Measurements from ENCODE around the gene CORIN. TPM values are rescaled to one million over a fixed set of nuclear protein-coding genes. Genes with fewer than 3 reads are reported as not detected.

The CORIN gene
- total RNA-seq, 1 experiment from 2014 or later: 3.5 TPM

DNA sequence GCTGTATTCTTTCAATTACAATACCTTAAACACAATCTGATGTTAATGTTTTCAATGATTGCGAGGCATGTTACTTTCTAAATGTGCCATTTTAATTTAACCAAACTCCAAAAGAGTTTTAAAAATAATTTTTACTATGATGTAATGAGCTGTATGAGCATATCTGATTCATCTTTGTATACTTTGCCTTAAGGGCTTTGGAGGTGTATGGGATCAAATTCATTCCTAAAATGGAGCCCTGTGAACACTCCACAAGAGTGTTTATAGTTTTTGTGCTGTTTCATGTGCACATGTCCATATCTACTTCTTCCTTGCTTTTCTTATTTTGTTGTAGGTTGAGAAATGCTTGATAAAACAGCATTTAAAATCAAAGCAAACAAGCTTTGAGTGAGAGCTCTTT, 270.4 kb downstream of the CORIN start:
- H3K9me3 ChIP-seq (ENCODE audit: control insufficient read depth in 1 of 2, insufficient read depth in 1 of 2, low read depth in 1 of 2, low read length in 2 of 2): no peaks in the 10 kb centered on the region
- no peak overlapping the region for H3K27ac ChIP-seq (ENCODE audit: low read depth, low read length)
- no peaks in the 10 kb centered on the region for H4K20me1 ChIP-seq (ENCODE audit: insufficient read depth)
- POLR2A ChIA-PET: no interaction called here
- H2AFZ ChIP-seq (ENCODE audit: low read depth, low read length, poor library complexity, severe bottlenecking): no peak overlapping the region
- H3K4me3 ChIP-seq (replicated peaks in 1 of 2; ENCODE audit: low read depth in 1 of 2, low read length in 2 of 2): no peak overlapping the region
- RAD21 ChIA-PET (ENCODE audit: low non-redundant PET in 1 of 2, low total read pairs in 2 of 2, uncharacterized antibody in 2 of 2, unreplicated experiment in 2 of 2): no interaction called here
- H3K4me1 ChIP-seq (ENCODE audit: control insufficient read depth in 1 of 2, insufficient read depth in 2 of 2, low read length in 2 of 2): peaks cover 18 to 22% of the 10 kb centered on the region in 2 experiments
- no peaks in the 10 kb centered on the region for H3K27me3 ChIP-seq (ENCODE audit: insufficient read depth, low read length)
- no peaks in the 10 kb centered on the region for H3K9me2 ChIP-seq (ENCODE audit: insufficient read depth)
- CTCF ChIA-PET: interaction anchor here (1.4 kb wide), 1 partner anchor 366 kb away, joined by 3 read pairs; no protein-coding TSS in a partner anchor
- H3K79me2 ChIP-seq (ENCODE audit: insufficient read depth, low read length): no peaks in the 10 kb centered on the region
- ATAC-seq (no peak), DNase-seq (ENCODE audit: low read depth, low spot score) (no peak)
- H3K4me2 ChIP-seq (ENCODE audit: low read length): no peak overlapping the region
- no peak overlapping the region for H3K9ac ChIP-seq (ENCODE audit: low read length)
- TF ChIP-seq POLR2AphosphoS5 (IDR thresholded peaks at IDR 0.05; ENCODE audit: low read depth, low read length) (no peak), ELF1 (IDR thresholded peaks at IDR 0.05; ENCODE audit: borderline replicate concordance, low read depth) (no peak), EGR1 (IDR thresholded peaks at IDR 0.05; ENCODE audit: low read depth) (no peak)
- TF ChIP-seq, protein P1, sequence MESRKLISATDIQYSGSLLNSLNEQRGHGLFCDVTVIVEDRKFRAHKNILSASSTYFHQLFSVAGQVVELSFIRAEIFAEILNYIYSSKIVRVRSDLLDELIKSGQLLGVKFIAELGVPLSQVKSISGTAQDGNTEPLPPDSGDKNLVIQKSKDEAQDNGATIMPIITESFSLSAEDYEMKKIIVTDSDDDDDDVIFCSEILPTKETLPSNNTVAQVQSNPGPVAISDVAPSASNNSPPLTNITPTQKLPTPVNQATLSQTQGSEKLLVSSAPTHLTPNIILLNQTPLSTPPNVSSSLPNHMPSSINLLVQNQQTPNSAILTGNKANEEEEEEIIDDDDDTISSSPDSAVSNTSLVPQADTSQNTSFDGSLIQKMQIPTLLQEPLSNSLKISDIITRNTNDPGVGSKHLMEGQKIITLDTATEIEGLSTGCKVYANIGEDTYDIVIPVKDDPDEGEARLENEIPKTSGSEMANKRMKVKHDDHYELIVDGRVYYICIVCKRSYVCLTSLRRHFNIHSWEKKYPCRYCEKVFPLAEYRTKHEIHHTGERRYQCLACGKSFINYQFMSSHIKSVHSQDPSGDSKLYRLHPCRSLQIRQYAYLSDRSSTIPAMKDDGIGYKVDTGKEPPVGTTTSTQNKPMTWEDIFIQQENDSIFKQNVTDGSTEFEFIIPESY (IDR thresholded peaks at IDR 0.05; ENCODE audit: extremely low read depth, insufficient replicate concordance, low read length): no peak
- no TSS peak for BruUV-seq (replicated peaks)
- no peaks in the 10 kb centered on the region for H3K36me3 ChIP-seq (ENCODE audit: control insufficient read depth in 1 of 2, insufficient read depth in 2 of 2, low read length in 2 of 2)
- intact Hi-C loops (cut with micrococcal nuclease): loop anchor here (10.0 kb wide), 1 partner anchor 517 kb away; no protein-coding TSS in a partner anchor

DNA sequence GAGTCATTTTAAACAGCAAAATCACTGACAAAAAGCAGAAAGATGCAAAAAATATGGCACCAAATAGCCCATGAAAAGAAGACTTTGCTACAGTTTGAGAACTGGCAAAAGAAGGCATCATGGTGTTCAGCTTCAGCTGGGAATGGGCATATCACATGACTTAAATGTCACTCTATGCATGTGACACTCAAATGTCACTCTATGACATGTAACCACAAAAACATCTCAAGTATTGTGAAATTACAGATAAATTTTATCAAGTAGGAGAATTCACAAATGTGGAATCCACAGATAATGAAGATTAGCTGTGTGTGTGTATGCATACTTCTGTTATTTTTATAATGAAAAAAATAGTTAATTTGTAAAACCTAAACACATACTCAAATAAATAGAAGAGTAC, 270.9 kb downstream of the CORIN start:
- ChIA-PET CTCF (interaction anchor here (1.4 kb wide), 1 partner anchor 367 kb away, joined by 3 read pairs; no protein-coding TSS in a partner anchor), POLR2A (no interaction called here), RAD21 (ENCODE audit: low non-redundant PET in 1 of 2, low total read pairs in 2 of 2, uncharacterized antibody in 2 of 2, unreplicated experiment in 2 of 2) (no interaction called here)
- Histone ChIP-seq H3K27ac (ENCODE audit: low read depth, low read length) (no peak overlapping the region), H3K36me3 (ENCODE audit: control insufficient read depth in 1 of 2, insufficient read depth in 2 of 2, low read length in 2 of 2) (no peaks in the 10 kb centered on the region), H3K27me3 (ENCODE audit: insufficient read depth, low read length) (no peaks in the 10 kb centered on the region), H3K9ac (ENCODE audit: low read length) (no peak overlapping the region), H3K4me1 (ENCODE audit: control insufficient read depth in 1 of 2, insufficient read depth in 2 of 2, low read length in 2 of 2) (peaks cover 18 to 22% of the 10 kb centered on the region in 2 experiments), H3K9me3 (ENCODE audit: control insufficient read depth in 1 of 2, insufficient read depth in 1 of 2, low read depth in 1 of 2, low read length in 2 of 2) (no peaks in the 10 kb centered on the region), H3K4me3 (replicated peaks in 1 of 2; ENCODE audit: low read depth in 1 of 2, low read length in 2 of 2) (no peak overlapping the region), H2AFZ (ENCODE audit: low read depth, low read length, poor library complexity, severe bottlenecking) (no peak overlapping the region), H4K20me1 (ENCODE audit: insufficient read depth) (no peaks in the 10 kb centered on the region), H3K9me2 (ENCODE audit: insufficient read depth) (no peaks in the 10 kb centered on the region), H3K4me2 (ENCODE audit: low read length) (no peak overlapping the region), H3K79me2 (ENCODE audit: insufficient read depth, low read length) (no peaks in the 10 kb centered on the region)
- ATAC-seq (no peak), DNase-seq (ENCODE audit: low read depth, low spot score) (no peak)
- TF ChIP-seq, protein P1 (IDR thresholded peaks at IDR 0.05; ENCODE audit: extremely low read depth, insufficient replicate concordance, low read length): no peak
- no peak for TF ChIP-seq EZH2 (IDR thresholded peaks at IDR 0.05)
- no peak for TF ChIP-seq FOSL1 (IDR thresholded peaks at IDR 0.05; ENCODE audit: low read depth)
- no peak for TF ChIP-seq CBX3 (IDR thresholded peaks at IDR 0.05; ENCODE audit: low read depth)
- TF ChIP-seq EZH2phosphoT487 (IDR thresholded peaks at IDR 0.05; ENCODE audit: borderline replicate concordance): no peak
- TF ChIP-seq SIN3A (IDR thresholded peaks at IDR 0.05; ENCODE audit: low read depth): no peak
- TF ChIP-seq, protein P2, sequence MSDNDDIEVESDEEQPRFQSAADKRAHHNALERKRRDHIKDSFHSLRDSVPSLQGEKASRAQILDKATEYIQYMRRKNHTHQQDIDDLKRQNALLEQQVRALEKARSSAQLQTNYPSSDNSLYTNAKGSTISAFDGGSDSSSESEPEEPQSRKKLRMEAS (IDR thresholded peaks at IDR 0.05): no peak
- TF ChIP-seq, protein P3, sequence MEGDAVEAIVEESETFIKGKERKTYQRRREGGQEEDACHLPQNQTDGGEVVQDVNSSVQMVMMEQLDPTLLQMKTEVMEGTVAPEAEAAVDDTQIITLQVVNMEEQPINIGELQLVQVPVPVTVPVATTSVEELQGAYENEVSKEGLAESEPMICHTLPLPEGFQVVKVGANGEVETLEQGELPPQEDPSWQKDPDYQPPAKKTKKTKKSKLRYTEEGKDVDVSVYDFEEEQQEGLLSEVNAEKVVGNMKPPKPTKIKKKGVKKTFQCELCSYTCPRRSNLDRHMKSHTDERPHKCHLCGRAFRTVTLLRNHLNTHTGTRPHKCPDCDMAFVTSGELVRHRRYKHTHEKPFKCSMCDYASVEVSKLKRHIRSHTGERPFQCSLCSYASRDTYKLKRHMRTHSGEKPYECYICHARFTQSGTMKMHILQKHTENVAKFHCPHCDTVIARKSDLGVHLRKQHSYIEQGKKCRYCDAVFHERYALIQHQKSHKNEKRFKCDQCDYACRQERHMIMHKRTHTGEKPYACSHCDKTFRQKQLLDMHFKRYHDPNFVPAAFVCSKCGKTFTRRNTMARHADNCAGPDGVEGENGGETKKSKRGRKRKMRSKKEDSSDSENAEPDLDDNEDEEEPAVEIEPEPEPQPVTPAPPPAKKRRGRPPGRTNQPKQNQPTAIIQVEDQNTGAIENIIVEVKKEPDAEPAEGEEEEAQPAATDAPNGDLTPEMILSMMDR (IDR thresholded peaks at IDR 0.05 in 2 of 3, conservative IDR thresholded peaks at IDR 0.05 in 1 of 3; ENCODE audit: borderline replicate concordance in 1 of 3, insufficient read depth in 1 of 3, low read depth in 2 of 3, low read length in 2 of 3): no peak
- TF ChIP-seq YY1 (IDR thresholded peaks at IDR 0.05; ENCODE audit: extremely low read depth, insufficient replicate concordance, low read depth, low read length): no peak
- no TSS peak for BruUV-seq (replicated peaks)
- intact Hi-C loops (cut with micrococcal nuclease): loop anchor here (10.0 kb wide), 1 partner anchor 518 kb away; no protein-coding TSS in a partner anchor

Data from HCT116 (cell line).